Prostate gland (tissue), 2 donors: ENCODE measurements around the gene TSPOAP1.

Source experiments
- POLR2A ChIP-seq: fragments of 450-650 bp; IDR thresholded peaks from one replicate; pipeline ENCODE4 v1.6.1; 2016; ENCODE audit warnings: antibody characterized with exemption, mild to moderate bottlenecking
- TF ChIP-seq, protein P1 (sequence below), 4 experiments: fragments of 200-600 bp in 2 of 4; fragments of 450-650 bp in 2 of 4; sonication (generic) in 2 of 4; IDR thresholded peaks; 1 replicate in 3 of 4; 2 replicates in 1 of 4; pipeline ENCODE4 v1.5.1; 2016 to 2019; ENCODE audit warnings: antibody characterized with exemption in 4 of 4, mild to moderate bottlenecking in 2 of 4, moderate library complexity in 2 of 4

DNA sequence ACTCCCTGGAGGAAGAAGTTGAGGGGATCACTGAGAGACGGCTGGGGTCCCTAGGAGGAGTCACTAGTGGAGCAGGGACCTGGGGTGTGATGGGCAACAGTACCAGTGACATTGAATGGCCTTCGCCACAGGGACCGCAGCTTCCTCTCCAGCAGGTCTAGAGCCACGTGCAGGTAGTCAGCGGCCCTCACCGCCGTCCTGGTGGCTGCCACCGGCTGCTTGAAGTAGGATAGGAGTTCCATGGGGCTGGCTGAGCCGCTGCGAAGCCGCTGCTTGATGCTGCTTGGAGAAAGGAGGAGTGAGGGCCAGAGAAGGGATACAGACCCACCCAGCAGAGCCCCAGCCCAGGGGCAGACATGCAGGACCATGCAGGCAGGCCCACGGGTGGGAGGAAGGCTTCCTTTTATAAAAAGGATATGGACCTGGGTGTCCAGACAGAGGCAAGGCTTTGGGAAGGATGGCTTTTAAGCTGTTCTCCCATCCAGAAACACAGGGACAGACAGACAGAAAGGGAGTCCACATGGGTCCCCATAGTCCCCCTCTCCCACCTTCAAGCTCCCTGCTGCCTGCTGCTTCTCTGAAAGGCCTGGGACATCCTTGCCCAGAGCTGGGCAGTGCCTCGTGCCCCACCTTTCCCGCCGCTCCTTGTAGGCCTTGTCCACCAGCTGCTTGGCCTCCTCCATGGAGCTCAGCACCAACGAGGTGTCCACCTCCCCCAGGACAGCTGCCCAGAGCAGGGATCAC, 48.7 kb downstream of the TSPOAP1 start:
- no peak for TF ChIP-seq POLR2A
- TF ChIP-seq, protein P1, sequence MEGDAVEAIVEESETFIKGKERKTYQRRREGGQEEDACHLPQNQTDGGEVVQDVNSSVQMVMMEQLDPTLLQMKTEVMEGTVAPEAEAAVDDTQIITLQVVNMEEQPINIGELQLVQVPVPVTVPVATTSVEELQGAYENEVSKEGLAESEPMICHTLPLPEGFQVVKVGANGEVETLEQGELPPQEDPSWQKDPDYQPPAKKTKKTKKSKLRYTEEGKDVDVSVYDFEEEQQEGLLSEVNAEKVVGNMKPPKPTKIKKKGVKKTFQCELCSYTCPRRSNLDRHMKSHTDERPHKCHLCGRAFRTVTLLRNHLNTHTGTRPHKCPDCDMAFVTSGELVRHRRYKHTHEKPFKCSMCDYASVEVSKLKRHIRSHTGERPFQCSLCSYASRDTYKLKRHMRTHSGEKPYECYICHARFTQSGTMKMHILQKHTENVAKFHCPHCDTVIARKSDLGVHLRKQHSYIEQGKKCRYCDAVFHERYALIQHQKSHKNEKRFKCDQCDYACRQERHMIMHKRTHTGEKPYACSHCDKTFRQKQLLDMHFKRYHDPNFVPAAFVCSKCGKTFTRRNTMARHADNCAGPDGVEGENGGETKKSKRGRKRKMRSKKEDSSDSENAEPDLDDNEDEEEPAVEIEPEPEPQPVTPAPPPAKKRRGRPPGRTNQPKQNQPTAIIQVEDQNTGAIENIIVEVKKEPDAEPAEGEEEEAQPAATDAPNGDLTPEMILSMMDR (IDR thresholded peaks at IDR 0.05), result no peak
